ENCODE data around the gene ADCY9.
A peak's percentile ranks its signal among the peaks of the same experiment; 100 is the strongest.
"Not testable (repeated sequence)": the region's sequence is repeated elsewhere in the genome, so short reads cannot be mapped to it uniquely, and the experiment has no call there.

Gene ADCY9

DNA sequence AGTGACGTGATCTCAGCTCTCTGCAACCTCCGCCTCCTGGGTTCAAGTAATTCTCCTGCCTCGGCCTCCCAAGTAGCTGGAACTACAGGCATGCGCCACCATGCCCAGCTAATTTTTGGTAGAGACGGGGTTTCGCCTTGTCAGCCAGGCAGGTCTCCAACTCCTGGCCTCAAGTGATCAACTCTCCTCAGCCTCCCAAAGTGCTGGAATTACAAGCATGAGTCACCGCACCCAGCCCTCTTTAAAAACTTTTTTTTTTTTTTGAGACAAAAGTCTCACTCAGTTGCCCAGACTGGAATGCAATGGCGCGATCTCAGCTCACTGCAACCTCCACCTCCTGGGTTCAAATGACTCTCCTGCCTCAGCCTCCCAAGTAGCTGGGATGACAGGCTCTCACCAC is 43.1 kb downstream of the ADCY9 start:
- not testable (repeated sequence) for FAIRE-seq; DNase-seq (ENCODE audit: low spot score)

DNA sequence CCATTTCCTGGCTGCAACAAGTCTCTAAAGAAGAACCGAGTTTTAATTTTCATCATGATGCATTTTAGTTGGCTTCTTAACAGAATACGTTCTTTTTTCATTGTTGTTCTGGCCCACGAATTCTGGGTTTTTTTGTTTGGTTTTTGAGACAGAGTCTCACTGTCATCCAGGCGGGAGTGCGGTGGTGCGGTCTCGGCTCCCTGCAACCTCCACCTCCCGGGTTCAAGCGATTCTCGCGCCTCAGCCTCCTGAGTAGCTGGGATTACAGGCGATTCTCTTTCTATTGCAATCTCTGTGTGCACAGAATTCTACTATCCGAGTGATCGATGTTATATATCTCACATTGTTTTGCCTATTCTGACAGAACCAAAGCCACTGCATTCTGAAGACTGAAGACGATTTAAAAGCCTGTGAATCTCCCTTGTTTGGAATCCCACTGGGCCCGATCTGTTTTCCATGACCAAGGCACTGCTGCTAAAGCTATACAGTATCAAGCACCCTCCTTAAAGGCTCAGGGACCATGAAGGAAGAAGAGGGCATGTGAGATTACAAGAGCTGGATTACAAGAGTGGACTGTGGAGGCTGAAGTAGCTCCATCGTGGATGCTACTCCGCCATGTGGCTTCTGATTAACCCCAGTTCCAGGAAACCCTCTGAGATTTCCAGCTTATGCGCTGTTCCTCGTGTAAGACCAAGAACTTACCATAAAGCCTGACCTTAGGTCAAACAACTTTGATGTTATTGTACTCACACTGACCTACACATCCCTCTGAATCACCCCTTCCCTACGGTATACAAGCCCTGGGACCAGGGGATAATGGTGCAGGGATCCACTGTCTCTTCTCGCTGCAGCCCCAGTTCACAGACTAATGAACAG is 44.3 kb downstream of the ADCY9 start:
- FAIRE-seq (no peak), DNase-seq (ENCODE audit: low spot score) (no peak)

DNA sequence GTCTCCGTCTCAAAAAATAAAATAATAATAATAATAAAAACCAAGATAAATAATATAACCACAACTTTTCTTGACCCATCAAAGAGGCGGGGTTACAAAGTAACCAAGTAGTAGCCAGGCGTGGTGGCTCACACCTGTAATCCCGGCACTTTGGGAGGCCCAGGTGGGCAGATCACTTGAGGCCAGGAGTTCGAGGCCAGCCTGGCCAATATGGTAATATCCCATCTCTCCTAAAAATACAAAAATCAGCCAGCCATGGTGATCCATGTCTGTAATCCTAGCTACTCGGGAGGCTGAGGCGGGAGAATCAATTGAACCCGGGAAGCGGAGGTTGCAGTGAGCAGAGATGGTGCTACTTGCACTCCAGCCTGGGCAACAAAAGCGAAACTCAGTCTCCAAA is 45.3 kb downstream of the ADCY9 start:
- FAIRE-seq (no peak), DNase-seq (ENCODE audit: low spot score) (no peak)

DNA sequence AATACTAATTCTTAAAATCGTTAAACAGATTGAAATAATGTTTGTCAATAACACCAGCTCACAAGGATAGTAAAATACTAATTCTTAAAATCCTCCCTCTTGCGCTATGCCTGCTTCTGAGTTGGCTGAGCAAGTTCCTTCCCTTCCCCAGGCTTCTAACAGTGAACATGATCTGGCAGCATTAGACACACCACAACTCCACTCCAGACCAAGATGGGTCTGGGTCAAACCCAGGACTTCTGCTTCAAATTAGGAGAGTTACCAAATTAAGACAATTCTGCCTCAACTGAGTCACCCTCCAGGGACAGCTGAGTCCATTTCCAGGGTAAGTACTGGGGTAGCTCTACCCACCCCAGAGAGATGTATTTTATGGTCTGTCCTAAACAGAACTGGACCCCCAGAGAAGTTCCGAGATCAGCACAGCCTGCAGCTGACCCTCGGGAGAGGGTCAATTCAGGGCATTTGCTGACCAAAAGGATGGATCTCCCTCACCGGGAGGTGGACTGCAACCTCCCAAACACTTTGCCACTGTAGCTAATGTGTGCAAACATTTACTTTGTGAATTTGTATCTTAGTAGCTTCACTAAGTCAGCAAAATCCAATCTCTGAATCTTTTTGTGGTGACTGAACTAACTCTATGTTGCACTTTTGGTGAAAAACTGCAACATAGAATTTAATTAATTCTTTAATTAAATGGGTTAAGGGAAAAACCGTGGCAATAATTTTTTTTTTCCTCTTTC is 48.8 kb downstream of the ADCY9 start:
- FAIRE-seq (no peak), DNase-seq (ENCODE audit: low spot score) (no peak)

DNA sequence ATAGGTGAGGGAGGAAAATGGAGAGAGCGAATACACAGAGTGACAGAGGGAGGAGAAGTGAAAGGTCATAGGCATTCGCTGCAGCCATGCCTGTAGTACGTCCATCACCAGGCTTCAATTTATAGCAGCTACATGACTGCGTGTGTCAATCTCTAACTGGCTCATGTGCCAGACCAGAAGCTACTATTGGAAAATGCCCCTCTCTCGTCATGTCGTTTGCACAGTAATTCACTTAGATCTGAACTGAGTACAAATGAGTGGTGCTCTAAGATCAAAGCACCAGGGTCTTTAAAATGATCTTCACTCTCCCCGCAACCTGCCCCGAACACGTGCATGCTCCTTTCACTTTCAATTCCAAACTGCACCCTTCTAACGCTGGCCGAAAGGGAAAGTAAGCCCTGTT is 51.3 kb downstream of the ADCY9 start:
- no peak for DNase-seq (ENCODE audit: low spot score)
- no peak for FAIRE-seq

DNA sequence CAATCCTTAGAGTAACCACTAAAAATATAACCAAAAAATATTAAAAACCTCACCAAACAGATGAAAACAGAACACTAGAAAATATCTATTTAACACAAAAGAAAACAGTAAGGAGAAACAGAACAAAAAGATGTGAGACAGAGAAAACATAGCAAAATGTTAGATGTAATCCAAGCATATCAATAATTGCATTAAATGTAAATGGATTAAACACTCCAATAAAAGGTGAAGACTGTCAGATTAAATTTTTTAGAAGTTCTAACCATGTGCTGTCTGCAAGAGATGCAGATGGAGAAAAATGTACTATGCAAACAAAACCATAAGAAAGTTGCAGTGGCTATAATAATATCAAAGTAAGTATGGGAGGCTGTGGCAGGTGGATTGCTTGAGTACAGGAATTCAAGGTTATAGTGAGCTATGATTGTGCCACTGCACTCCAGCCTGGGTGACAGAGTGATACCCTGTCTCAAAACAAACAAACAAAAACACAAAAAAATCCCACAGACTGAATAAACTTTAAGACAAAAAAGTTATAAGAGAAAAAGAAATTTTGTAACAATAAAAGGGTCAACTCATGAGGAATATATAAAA is 53.9 kb downstream of the ADCY9 start:
- DNase-seq (ENCODE audit: low spot score) (no peak), FAIRE-seq (no peak)

DNA sequence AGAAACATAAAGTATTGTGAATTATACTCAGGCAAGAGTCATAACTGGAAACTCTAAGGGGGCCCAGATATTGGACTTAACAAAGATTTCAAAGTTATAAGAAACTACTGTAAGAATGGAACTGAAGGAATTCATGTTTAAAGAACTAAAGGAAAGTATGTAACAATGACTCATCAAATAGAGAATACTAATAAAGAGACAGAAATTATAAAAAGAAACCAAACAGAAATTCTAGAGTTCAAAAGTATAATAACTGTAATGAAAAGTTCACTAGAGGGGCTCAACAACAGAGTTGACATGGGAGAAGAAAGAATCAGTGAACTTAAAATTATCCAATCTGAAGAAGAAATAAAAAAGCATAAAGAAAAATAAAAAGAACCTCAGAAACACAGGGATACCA is 55.4 kb downstream of the ADCY9 start:
- DNase-seq (ENCODE audit: low spot score) = no peak
- FAIRE-seq = no peak

DNA sequence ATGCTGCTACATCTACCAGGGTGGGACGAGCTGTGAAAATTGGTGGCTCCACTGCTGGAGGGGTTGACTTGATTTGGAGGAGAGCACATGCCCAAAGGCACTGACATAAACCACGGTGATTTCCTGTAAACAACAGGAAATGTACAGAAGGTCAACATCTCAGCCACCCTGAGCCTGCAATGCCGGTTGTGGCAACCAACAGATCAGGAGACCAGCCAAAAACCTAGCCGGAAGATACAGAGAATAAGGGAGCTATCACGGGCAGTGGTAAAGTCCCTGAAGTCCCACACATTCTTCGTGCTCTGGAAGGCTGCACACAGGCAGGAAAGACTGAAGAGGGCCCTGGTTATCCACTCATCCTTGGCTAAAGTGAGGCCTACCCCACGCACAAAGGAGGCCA is 56.2 kb downstream of the ADCY9 start:
- DNase-seq (ENCODE audit: low spot score) = no peak
- FAIRE-seq = no peak

DNA sequence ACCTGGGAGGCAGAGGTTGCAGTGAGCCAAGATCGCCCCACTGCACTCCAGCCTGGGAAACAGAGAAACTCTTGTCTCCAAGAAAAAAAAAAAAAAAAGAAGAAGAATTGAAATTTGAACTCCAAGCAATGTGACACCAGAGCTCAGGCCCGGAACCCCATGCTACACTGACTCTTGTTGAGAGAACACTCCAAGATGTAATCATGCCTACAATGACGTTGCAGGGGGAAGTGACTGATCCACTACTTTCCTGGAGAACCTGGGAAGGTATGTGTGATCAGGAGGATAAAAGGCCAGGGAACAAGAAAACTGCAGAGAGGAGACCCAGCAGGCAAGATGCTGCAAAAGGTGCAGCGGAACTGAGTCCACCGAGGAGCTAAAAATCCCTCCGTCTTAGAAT is 57.9 kb downstream of the ADCY9 start:
- FAIRE-seq (no peak), DNase-seq (ENCODE audit: low spot score) (no peak)

DNA sequence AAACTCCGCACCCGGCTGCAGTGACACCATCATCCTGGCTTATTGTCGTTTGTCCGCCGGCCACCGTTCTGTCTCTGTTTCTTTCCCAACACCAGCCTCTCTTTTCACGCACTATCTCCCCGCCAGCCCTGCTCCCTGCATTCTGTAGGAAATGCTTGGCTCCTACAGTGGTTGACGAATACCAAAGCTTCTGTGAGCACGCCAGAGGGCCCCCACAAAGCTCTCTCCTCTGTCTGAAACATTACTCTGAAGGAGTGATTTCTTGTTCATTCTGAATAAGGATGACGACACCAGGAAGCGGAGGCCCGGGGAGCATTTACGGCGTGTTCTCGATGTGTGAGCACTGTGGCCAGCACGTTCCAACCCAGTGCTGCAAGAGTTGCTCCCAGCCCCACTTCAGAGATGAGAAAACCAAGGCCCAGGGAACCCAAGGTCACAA is 58.8 kb downstream of the ADCY9 start:
- FAIRE-seq (no peak), DNase-seq (ENCODE audit: low spot score) (no peak)

DNA sequence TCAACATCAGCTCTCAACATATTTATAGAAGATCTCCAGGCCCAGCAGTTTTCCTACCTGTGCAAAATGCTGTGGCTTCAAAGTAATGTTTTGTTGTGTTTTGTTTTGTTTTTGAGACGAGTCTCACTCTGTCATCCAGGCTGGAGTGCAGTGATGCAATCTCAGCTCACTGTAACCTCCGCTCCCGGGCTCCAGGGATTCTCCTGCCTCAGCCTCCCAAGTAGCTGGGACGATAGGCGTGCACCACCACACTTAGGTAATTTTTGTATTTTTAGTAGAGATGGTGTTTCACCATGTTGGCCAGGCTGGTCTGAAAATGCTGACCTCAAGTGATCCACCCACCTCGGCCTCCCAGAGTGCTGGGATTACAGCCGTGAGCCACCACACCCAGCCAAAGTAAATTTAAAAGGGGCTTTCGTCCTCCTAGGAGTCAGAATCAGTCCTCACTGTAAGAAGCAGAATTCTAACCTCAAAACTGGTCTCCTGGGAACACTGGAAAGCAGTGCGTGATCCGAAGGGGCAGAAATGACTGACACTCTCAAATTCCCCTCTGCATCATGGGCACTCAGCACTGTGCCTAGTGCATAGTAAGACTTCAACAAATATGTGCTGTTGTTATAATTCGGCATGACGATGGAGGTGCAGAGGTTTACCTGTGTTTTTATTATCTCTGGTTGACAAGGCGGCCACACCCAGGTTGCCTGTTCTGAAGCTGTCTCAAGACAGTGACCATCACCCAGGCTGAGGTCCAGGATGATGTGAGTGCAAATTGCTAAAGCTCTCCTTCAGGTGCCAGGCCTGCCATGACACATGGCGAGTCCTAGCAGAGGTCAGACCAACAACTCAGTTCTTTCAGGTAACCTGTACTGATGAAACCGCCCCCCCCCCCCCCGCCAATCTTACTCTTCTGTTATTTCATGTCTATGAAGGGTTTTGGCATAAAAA is 59.8 kb downstream of the ADCY9 start:
- DNase-seq (ENCODE audit: low spot score) (no peak), FAIRE-seq (no peak)

DNA sequence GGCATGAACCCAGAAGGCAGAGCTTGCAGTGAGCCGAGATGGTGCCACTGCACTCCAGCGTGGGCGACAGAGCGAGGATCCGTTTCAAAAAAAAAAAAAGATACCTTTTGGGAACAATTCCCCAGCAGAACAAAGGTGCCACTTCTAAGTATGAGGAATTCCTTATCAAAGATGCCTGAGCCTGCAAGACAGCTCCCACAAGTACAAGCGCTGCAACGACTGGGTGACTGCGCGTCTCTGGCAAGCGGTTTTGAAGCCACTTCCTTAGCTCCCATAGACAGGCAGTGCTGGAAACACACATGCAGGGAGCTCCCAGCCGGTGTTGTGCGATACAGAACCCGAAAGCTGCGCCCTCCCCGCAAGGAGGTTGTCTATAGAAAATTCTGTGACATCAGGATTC is 60.5 kb downstream of the ADCY9 start:
- FAIRE-seq (no peak), DNase-seq (ENCODE audit: low spot score) (no peak)

DNA sequence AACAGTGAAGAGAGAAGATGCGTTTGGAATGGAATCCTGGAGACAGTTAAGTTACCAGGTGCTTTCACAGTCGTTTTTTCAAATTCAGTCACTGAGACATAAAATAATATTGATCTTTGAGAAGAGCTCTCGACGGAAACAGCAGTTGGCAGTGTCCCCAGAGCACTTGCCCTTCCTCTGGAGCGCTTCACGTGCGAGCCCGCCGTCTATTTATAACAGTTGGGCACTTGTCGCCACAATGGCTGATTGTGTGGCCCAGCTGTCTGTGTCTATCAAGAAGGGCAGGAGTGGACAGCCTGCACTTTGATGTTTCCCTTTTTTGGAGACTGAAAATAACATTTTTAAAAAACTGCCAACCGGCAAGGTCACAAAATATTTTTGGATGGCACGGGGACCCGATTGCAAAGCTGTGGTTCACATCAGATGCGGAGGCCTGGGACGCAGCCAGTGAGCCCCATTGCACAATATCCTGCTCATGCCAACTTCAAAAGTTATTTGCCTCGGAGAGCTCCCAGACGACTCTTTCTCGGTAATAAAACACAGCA is 62.9 kb downstream of the ADCY9 start:
- DNase-seq (ENCODE audit: low spot score) = peak; percentile 40
- FAIRE-seq = peak; percentile 35

DNA sequence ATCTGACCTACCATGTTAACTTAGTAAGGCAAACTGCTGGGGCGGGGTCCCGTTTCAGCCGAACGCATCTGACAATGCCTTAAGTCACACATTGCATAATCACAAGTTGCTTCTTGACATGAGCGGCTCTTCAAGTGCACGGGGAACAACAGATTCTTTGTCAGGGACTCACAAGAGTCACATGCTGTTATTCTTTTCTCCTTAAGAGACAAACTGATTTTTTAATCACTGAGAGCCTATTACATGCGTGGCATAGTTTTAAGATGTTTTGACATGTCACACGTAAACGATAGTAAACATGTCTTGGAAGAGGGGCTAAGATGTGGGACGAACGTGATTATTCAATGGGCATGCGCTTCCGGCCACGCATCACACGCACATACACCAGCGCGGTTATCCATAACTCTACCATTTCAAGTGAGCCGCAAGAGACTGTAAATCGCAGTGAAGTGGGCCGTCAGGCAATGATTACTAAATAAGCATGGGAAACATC is 63.4 kb downstream of the ADCY9 start:
- DNase-seq (ENCODE audit: low spot score) = no peak

DNA sequence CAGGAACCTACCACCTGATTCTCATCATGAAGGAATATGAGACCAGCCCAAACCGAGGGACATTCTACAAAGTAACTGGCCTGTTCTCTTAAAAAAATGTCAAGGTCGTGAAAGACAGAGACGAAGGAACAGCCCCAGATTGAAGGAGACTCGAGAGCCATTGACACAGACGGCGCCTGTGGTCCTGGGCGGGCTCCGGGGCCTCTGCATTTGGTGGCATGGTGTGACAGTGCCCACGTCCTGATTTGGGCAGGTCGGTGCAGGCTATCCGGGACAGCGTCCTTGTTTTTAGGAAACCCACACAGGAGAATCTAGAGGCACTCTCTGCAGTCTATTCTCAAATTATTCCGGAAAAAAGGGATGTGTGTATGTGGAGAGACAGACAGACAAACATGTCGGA is 64.1 kb downstream of the ADCY9 start:
- FAIRE-seq (peak; percentile 42), DNase-seq (ENCODE audit: low spot score) (no peak)

More for the DNA sequence above, 63.4 kb downstream of the ADCY9 start:
- no peak for FAIRE-seq

DNA sequence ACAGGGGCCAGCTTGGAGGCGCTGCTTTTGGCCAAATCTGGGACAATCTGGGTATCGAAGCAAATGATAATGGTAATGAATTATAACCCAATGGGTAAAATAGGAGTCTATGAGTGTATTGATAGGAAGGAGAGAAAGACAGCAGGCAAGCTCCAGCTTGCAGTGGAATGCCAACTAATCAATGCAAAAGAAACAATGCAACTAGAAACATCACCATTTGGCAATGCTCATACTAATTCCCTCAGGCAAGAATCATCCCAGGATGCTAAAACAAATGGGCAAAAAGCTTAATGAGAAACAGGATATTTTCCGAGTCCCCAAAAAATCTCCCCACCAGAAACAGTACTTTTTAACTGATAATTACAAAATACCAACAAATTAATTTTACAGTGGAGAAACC is 64.7 kb downstream of the ADCY9 start:
- FAIRE-seq = no peak
- no peak for DNase-seq (ENCODE audit: low spot score)

DNA sequence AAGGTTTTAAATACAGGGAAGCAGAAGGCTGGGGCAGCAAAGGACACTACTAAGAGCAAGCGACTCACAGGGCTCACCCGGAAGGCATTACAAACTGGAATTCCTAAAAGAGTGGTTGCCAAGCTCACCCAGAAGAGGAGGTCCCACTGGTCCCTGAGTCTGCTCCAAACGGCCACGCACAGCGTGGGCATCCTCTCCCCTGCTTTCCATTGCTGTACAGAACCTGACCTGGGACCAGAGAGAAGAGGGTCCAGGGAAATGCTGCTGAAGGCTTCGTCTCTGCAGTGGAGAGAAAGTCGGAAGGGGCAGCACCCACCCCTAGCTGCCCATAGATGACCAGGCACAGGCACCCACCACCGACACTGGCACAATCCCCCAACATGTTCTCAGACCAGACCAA is 67.2 kb downstream of the ADCY9 start:
- no peak for DNase-seq (ENCODE audit: low spot score)
- FAIRE-seq = no peak

DNA sequence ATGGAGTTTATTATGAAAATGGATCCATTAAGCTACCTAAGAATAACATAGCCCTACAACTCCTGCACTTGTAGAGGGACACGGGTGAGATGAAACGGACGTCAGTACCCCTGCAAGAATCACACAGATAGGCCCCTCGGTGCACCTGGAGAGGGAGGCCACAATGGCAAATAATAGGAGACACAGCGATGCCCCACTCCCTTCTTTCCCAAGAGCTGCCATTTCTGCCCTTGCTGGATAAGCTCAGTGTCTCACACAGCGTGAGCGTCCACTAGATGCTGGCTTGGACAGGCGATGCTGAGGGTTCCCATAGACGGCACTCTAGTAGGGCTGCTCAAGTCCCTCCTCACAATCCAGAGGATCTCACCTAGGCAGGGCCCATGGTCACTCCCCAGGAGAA is 67.8 kb downstream of the ADCY9 start:
- DNase-seq (ENCODE audit: low spot score) = no peak
- FAIRE-seq = no peak

DNA sequence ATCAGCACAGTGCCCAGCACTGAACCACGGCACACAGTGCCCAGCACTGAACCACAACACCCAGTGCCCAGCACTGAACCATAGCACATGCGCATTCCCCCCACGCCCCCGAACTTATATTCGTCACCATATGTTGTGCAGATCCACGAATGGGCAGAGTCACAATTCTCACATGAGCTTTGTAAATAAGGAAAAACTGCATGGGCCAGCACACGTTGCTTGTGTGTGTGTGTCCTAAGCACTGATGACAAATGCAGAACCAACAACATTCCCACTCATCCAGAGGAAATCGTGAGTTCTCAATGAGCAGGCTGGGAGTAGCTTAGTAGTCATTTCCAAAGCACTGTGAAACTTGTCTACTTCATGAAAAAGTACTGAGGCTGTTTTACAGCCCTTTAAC is 70.0 kb downstream of the ADCY9 start:
- DNase-seq (ENCODE audit: low spot score) (no peak), FAIRE-seq (no peak)

DNA sequence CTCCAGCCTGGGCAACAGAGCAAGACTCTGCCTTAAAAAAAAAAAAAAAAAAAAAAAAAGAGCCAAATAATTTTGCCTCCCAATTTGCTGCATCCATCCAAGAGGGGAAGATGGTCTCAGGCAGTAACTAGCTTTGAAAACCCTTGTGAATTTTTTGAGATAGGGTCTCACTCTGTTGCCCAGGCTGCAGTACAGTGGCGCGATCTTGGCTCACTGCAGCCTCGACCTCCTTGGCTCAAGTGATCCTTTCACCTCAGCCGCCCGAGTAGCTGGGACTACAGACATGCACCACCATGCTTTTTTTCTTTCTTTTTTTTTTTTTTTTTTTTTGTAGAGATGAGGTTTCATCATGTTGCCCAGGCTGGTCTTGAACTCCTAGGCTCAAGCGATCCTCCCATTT is 70.7 kb downstream of the ADCY9 start:
- DNase-seq (ENCODE audit: low spot score); FAIRE-seq: not testable (repeated sequence)

DNA sequence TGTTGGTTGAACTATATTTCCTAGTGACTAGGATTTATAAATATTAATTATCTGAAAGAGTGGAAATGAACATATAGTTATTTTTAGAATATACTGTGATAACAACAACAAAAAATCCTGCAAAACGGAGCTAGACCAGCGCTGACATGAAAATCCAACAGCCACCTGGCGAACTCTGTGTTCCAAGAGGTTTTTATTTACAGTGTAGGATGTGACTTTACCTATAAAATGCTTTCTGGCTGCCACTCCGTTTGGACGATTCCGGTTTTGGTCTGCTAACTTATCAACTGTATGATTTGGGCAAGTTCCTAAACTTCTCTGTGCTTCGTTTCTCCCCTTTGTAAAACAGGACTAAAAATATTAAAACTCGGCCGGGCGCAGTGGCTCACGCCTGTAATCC is 73.7 kb downstream of the ADCY9 start:
- no peak for DNase-seq (ENCODE audit: low spot score)
- no peak for FAIRE-seq
